HG03575 (cell line): ENCODE measurements around the gene LZIC.
"Not testable (repeated sequence)": the region's sequence is repeated elsewhere in the genome, so short reads cannot be mapped to it uniquely, and the experiment has no call there.

Experiments
- ATAC-seq: cut with Tn5 transposase; IDR thresholded peaks from one replicate; pipeline ENCODE4 v1.9.1; 2021; ENCODE audit not compliant: unreplicated experiment, insufficient number of reproducible peaks, low FRiP score; ENCODE audit errors: extremely low read depth

The LZIC gene

GRCh38 chr1:9942939-9943788 is at the start of gene LZIC, which contains the start of gene NMNAT1:
TSS of gene LZIC (minus strand) at chr1:9943391. CDS start at chr1:9936619, 6,772 bp downstream.
TSS of gene NMNAT1 (plus strand) at chr1:9943475. CDS start at chr1:9972074, 28,599 bp downstream.
- no peak for ATAC-seq

- no peak for ATAC-seq
These were observed 49.7 kb upstream of the LZIC start for GRCh38 chr1:9992910-9993309.

DNA sequence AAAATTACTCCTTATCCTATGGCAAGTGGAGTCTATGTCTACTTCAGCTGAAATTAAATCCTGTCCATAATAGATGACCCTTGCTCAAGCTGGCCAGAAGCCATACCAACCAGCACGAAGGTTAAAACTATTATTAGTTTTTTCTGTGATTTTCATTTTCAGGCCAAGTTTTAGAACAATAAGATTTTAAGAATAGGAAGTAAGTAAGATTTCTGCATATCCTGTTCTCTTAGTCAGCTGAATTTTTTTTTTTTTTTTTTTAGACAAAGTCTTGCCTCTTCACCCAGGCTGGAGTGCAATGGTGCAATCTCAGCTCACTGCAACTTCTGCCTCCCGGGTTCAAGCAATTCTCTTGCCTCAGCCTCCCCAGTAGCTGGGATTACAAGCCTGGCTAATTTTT is 47.8 kb upstream of the LZIC start:
- no peak for ATAC-seq

GRCh38 chr1:9989773-9990172 is 46.6 kb upstream of the LZIC start:
- no peak for ATAC-seq

- ATAC-seq: no peak
These were observed 41.8 kb upstream of the LZIC start for GRCh38 chr1:9985001-9985400.

DNA sequence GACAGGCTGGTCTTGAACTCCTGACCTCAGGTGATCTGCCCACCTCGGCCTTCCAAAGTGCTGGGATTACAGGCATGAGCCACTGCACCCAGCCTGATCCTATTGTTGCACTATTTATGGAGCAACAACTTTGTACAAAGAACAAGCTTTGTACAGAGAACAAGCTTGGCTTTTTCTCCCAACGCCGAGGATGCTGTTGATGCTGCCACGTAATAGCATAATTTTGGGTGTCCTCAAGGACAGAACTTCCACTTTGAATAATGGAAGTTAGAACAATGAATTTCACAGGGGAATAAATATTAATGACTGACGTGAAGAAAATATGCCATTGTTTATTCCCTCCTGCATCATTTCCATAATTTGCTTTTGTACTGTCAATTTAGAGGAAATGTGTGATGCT is 41.1 kb upstream of the LZIC start:
- no peak for ATAC-seq

GRCh38 chr1:9960706-9961562 is 17.7 kb upstream of the LZIC start:
- no peak for ATAC-seq

DNA sequence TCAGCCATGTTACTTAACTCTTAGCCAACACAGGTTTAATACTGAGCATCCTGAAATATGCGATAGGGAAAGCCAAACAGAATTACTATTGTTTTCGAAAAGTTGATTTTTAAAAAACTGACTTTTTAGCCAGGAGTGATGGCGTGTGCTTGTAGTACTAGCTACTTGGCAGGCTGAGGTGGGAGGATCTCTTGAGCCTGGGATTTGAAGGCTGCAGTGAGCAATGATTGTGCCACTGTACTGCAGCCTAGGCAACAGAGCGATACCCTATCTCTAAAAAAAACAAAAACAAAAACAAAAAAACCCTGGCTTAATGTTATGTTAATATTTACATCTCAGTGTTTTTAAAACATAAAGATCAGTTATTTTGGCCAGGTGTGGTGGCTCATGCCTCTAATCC is 16.8 kb upstream of the LZIC start:
- ATAC-seq: no peak

DNA sequence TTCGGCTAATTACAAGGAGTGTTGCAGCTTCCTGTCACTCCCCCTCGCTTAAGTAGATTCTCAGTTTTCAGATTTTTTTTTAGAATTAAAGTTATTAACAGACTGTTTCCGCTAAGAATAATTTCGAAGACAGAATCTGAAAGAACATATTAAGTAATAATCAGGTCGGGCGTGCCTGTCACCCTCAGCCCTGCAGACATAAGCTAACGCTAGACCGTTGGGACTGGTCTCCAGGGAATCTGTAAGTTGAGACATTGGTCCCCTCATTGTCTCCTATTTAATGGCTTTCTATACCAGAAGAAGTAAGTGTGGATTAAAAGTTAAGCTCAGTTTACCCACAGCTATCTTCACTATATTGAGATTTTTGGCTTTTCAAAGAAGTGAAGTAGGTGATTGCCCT is 14.5 kb upstream of the LZIC start:
- ATAC-seq: no peak

- no peak for ATAC-seq
These were observed 3.1 kb upstream of the LZIC start for GRCh38 chr1:9946315-9946714.

- no peak for ATAC-seq
These were observed 722 bp downstream of the LZIC start for GRCh38 chr1:9942399-9942938.

- no peak for ATAC-seq
These were observed 13.5 kb downstream of the LZIC start for GRCh38 chr1:9929431-9930385.

DNA sequence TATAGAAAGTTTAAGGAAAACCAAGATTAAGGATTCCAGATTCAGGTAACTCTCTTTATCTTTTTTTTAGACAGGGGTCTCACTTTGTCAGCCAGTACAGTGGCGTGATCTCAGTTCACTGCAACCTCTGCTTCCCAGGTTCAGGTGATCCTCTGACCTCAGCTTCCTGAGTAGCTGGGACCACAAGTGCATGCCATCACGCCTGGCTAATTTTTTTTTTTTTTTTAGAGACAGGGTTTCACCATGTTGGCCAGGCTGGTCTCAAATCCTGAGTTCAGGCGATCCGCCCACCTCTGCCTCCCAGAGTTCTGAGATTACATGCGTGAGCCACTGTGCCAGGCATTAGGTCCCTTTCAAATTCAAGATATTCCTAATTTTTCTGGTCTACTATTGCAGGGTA is 15.9 kb downstream of the LZIC start:
- ATAC-seq: no peak

DNA sequence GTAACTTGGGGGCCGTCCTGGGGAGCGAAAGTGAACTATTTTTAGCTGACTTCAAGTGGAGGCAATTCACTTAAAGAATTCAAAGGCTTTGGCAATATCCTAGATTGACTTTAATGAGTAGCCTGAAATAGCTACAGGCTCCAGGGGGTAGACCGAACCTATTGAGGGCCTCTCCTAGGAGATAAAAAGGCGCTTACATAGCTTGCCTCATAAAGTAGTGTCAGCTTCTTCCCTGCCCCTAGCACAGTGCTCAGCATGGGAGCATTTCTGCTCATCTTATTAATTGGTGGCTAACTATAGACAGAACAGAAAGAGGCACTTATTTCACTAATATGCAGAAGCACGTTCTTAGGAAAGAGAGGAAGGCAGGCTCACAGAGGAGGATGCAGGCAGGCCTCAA is 20.8 kb downstream of the LZIC start:
- no peak for ATAC-seq

DNA sequence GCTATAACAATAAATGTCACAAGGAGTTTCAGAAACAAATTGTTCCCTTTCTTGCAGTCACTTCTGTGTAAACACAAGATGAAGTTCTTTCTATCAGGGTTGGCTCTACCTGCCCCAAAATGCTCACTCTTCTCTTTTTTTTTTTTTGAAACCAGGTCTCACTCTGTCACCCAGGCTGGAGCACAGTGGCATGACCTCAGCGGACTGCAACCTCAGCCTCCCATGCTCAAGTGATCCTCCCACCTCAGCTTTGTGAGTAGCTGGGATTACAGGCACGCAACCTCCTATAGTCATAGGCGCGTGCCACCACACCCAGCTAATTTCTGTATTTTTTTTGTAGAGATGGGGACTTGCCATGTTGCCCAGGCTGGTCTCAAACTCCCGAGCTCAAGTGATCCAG is 22.6 kb downstream of the LZIC start:
- no peak for ATAC-seq

GRCh38 chr1:9917901-9918300 is 25.3 kb downstream of the LZIC start:
- ATAC-seq: no peak

- ATAC-seq: not testable (repeated sequence)
These were observed 25.7 kb downstream of the LZIC start for GRCh38 chr1:9917495-9917894.

GRCh38 chr1:9916452-9916851 is 26.7 kb downstream of the LZIC start:
- no peak for ATAC-seq

GRCh38 chr1:9914610-9914937 is 28.6 kb downstream of the LZIC start:
- no peak for ATAC-seq
